ENCODE results near the gene THSD7B.

Gene THSD7B

DNA sequence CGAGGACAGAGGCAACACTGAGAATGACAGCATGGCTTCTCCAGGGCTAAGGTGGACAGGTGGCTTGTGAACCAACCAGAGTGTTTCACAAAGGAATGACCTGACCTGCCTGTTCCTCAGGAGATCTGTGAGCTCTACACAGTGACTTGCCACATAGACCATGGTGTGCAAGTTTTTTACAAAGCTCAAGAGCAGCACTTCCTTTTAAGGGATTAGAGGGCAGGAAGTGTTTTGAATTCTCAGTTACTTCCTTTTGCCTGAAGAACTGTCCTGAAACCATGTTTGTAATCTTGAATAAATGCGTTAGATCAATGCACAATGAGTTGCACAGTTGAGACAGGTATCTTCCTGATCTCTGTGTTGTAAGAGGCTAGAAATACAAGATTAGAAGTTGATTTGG, 421.9 kb downstream of the THSD7B start:
- in situ Hi-C loops (cut with MboI; ENCODE audit: low sequenced_read_pairs) = no loop called here

DNA sequence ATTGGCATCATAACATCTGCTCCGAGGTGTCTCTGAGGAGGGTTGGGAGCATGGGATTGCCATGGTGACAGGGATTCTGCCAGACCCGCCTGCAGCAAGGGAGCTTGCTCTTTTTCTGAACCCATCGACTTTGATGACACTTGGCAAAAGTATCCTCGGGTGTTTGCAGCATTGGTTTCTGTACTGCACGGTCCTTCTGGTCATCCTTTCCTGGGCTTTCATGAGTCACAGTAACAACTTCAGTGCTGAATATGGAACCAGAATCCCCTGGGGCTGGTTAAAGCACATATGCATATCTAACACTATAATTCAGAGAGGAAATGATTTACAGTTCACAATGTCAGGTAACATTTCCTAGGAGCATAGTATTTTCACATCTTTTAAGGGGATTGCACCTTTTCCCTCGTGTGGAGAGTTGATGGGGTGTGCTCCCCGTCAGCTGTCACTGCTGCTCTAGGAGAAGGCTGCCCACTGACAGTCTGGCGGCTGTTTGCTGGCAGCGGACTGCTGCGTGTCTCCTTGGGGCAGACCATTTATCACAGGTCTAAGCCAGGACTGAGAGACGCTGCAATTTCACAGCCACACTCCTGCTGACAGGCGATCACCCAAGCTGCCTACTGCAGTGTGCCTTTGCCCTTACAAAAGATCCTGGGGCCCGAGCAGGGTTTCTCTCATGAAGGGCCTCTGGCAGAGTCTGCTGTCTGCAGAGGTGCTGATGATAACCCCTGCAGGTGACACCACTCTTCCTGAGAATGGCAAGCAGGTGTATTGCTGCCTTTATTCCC, 425.3 kb downstream of the THSD7B start:
- in situ Hi-C loops (cut with MboI; ENCODE audit: low sequenced_read_pairs) = no loop called here

DNA sequence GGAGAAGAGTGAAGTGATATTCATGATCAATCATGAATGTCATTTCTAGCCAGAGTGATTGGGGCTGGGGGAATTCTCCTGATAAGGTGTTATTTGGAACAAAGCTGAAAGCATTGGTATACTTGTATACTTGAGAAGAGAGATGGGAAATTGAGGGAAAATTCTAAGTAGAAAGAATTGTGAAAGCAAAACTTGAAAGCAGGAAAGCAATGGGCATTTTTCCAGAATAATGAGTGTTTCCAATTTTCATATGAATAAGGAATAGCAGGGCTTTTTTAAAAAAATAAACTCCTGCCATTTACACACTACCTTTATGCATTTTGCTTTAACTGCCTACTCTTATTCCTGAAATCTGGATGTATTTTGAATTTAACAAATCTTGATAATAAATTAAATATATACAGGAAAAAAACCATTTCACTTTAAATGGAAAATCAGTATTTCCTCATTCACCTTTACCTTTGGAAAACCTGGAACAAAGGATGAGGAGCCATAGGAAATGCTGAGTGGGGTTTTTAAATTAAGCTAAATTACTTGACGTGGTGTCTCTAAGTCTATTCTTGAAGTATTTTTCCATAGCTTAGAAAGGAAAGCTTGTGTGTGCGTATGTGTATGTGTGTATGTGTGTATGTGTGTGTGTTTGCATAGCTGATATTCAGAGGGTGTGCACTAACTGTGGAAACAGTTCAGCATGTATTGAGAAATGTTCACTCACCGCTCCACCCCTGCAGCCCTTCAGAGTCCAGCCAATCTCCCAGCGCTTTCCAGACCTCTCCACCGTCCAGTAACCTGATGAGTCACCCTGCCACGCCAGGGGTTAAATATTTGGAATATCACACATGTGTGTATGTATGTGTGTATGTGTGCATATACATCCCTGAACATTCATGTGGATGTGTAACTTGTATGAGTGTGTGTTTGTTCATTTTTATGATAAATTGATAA, 427.3 kb downstream of the THSD7B start:
- in situ Hi-C loops (cut with MboI; ENCODE audit: low sequenced_read_pairs) = no loop called here

DNA sequence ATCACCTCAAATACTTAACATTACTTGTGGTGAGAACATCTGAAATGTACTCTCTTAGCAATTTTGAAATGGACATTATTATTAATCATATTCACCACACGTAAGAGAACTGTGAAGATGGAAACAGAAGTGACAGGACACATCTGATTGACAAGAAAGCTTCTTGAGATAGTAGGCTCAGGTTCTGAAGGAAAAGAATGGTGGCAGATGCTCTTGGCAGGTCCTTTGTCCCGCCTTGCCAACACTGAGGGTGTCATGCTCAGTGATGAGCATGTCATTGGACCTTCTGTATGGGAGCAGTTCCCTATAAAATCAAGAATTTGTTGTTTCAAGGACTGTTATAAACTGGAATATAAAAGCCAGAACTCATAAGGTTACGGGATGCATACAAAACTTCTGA, 428.1 kb downstream of the THSD7B start:
- in situ Hi-C loops (cut with MboI; ENCODE audit: low sequenced_read_pairs) = no loop called here

DNA sequence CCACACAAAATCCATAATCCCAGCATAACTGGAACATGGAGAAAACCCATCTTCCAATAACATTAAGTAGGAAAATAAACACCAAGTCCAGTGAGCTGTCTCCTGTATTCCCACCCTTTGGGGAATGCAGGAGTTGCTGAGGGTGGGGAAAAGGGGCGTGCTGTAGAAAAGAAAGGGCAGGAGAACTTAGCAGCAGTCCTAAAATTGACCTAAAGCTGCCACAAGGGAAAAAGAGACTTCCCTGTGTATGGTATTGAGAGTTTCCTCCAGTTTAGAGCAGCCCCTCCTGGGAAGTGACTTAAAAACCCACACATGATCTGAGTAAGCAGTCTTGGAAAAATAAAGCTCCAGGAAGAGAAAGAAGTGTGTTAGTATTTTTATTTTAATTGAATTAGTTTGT, 428.8 kb downstream of the THSD7B start:
- in situ Hi-C loops (cut with MboI; ENCODE audit: low sequenced_read_pairs) = no loop called here

DNA sequence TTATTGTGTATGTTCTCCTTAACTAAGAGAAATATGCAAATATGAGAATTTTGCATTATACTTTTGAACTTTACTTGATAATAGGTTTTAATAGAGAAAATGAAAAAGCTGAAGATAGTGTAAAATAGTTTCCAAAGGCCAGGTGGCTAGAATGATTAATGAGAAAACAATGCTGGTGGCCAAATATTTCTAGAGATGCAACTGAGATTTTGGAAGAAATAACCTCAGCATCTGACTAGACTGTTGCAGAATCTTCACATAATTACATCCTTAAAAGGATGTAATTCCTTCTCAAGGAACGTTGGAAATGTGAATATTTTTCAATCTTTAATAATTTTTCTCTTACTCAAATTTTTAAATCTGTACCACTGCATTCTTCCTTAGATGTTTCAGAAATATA, 434.4 kb downstream of the THSD7B start:
- in situ Hi-C loops (cut with MboI; ENCODE audit: low sequenced_read_pairs) = no loop called here

DNA sequence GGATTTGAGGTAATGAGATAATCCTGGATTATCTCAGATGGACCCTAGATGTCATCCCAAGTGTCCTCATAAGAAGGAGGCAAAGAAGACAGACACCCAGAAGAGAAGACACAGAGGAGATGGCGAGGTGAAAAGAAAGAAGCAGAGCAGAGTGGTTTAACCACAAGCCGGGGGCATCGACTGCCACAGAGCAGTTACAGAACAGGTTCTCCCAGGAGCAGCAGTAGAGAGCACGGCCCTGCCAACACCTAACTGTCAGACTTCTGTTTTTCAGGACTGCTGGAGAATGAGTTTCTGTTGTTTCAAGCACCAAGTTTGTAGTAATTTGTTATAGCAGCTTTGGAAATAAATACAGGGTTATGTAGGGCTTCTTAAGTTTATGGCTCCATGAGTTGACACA, 437.0 kb downstream of the THSD7B start:
- in situ Hi-C loops (cut with MboI; ENCODE audit: low sequenced_read_pairs) = no loop called here

DNA sequence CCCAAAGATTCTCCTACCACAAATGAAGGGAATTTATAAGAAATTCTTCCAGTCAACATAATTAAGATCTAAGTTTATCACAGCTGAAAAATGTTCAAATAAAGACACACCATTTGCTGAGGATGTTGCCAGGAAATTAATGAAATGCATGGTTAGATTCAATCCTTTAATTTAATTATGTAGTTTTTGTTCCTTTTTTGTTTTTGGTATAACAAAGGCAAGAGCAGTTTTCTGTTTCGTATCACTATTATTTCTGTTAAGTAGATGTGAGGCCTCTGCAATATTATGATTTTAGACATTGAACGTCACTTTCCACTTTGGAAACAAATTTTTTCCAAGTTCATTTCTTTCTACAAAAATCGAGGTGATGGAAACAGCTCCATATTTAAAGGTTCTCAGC, 440.0 kb downstream of the THSD7B start:
- in situ Hi-C loops (cut with MboI; ENCODE audit: low sequenced_read_pairs) = no loop called here

DNA sequence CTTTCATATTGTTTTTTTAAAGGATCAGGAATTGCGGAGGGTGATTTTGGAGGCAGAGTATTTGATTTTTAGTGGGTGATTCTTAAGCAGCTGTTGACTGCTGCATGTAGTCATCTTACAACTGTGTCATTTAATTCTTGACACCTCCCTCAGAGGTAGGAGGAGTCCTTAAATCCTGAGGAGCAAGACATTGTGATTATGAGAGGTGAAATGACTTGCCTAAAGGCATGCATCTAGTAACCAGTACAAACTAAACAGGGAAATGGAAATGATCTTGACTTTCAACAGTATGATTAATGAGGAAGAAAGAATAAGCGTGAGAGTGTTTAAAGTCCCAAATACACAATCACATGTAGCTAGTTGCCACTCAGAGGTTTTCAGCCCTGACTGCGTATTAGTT, 440.7 kb downstream of the THSD7B start:
- in situ Hi-C loops (cut with MboI; ENCODE audit: low sequenced_read_pairs) = no loop called here

DNA sequence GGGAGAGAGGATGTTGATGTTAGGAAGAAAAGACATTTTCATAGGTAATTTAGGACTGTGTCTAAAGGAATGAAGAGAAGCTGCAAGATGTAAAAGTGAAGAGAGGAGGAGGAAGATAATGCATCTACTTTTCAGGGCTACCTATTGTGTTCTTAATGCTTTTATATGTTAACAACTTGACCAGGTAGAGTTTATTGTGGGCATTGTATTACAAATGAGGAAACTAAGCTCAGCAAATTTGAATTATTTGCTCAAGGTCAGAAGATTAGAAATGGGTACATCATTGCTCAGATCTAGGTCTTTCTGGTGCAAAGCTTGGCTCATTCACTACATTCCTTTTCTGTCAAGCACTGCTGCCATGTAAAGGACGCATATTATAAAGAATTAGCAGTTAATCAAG, 441.7 kb downstream of the THSD7B start:
- in situ Hi-C loops (cut with MboI; ENCODE audit: low sequenced_read_pairs) = no loop called here

DNA sequence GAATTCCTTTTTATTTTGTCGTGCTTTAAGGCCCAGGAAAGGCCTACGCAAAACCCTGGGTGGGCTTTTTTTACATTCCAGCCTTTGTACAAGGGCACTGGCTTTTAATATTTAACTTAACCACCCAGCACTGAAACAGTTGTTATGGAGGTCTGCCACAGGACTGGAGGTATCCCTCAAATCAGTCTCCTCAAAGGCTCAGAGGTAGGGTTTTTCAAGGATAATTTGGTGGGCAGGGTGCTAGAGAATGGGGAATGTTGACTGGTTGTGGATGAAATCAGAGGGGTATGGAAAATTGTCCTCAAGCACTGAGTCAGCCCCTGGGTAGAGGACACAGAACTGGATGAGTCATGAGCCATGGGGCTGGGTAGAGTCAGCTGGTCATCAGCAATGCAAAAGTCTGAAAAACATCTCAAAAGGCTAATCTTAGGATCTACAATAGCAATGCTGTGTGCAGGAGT, 443.1 kb downstream of the THSD7B start:
- in situ Hi-C loops (cut with MboI; ENCODE audit: low sequenced_read_pairs) = no loop called here

DNA sequence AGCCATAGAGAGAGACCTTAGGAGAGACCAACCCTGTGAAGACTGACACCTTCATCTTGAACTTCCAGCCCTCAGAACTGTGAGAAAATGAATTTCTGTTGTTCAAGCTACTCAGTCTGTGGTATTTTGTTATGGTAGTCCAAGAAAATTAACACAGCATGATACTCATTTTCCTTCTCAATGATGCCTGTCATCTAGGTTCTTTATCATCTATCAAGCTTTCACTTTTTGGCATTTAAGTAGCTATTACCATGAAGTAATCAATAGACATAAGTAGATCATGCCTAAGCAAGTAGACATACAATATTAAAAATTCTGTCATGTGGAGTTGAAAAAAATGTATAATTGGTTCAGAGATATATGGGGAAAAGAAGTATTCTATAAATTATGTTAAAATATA, 444.7 kb downstream of the THSD7B start:
- in situ Hi-C loops (cut with MboI; ENCODE audit: low sequenced_read_pairs) = no loop called here

DNA sequence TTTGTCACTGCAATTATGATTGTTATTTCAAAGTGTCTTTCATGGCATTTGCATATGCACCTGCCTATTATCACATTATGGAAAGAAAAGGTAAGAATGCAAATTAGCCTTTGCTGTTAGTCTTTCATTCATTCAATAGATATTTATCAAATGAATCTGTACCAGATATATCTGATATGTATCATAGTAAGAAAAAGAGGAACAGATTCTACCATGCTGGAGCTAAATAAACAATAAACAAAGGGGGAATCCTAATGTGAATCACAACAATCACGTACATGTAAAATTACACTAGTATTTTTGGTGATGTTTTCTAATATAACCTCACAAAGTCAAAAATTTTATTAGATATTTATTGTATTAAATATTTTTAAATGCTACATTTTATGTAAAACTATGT, 446.4 kb downstream of the THSD7B start:
- in situ Hi-C loops (cut with MboI; ENCODE audit: low sequenced_read_pairs) = no loop called here

DNA sequence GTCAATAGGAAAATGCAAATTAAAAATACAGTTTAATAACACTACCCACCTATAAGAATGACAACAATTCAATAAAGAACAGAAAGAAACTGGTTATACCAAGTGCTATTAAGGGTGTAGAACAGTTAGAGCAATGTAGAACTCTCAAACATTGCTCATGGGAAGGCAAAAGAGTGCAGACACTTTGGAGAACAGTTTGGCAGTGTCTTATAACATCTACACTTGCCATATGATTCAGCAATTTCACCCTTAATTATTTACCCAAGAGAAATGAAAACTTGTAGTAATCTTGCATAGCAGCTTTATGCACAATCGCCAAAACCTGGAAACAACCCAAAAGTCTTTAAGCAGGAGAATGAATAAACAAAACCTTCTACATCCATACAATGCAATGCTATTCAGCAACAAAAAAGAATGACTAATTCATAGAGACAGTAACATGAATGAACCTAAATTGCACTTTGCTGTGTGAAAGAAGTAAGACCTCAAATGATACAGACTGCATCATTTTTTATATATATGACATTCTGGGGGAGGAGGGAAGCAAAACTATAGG, 455.2 kb downstream of the THSD7B start:
- in situ Hi-C loops (cut with MboI; ENCODE audit: low sequenced_read_pairs) = no loop called here

DNA sequence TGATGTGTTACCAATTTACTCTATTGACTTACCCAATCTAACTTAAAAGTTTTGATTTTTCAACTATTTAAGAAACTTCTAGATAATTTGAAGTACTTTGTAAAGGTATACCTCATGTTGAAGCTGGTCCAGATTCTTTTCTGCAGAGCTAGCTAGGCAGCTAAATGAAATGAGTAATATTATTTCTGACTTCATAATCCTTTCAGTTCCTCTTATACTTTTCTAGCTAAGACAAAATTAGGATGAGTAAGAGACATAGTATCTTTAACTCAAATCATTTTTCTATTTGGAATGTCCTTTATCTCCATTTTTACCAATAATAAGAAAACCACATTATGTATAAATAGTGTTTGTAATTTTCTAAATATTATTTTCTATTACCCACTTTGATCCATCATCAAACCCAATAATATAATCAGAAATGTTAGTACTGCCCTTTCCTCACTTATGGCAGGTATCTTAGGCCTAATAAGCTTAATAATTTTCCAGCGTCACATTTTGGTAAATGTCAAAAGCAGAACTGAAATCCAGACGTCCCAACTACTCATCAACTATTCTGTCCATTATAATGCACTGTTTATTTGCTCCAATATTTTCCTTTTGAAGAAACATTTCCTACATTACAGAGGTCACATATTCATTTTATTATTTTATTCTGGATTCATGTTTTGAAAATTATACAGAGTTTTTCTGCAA, 456.6 kb downstream of the THSD7B start:
- in situ Hi-C loops (cut with MboI; ENCODE audit: low sequenced_read_pairs) = no loop called here

DNA sequence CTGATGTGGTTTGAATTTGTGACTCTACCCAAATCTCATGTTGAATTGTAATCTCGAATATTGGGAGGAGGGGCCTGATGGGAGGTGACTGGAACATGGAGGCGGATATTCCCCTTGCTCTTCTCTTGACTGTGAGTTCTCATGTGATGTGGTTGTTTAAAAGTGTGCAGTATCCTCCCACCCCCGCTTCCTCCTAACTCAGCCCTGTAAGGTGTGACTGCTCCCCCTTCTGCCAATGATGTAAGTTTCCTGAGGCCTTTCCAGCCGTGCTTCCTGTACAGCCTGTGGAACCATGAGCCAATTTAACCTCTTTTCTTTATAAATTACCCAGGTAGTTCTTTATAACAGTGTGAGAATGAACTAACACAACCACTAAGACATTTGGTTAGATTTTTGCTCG, 458.4 kb downstream of the THSD7B start:
- in situ Hi-C loops (cut with MboI; ENCODE audit: low sequenced_read_pairs) = no loop called here

DNA sequence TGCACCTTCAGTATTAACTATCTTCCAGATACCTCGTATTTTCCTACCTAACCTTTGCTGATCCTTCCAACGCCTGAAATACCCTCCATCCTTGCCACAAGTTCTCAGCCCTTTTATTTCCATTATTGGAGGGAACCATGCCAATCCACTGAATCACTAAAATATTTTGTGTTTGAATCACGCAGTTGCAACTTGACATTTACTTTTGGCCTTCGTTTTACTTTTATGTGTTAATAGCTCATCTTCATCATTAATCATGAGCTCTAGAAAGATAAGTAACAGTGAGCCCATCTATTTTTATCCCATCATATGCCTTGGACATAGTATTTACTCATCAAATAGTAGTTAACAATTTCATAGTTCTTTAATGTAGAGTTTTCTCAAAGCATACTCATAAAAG, 463.2 kb downstream of the THSD7B start:
- in situ Hi-C loops (cut with MboI; ENCODE audit: low sequenced_read_pairs) = no loop called here

DNA sequence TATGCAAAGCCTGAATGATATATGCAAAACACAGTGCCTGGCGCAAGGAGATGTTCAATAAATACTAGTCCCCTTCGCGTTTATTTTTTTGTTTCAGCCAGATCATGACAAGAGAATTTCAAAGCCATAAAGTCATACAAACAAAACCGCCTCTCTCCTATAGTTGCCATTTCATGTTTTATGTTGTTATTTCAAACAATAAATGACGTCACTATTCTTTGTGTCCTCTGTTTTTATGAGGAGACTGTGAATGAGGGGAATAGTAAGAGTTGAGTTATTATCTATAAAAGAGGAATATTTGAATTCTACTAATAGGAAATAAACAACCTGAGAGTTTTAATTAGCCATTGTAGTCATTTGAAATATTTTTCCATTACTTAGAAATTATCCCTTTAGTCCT, 464.5 kb downstream of the THSD7B start:
- in situ Hi-C loops (cut with MboI; ENCODE audit: low sequenced_read_pairs) = no loop called here

DNA sequence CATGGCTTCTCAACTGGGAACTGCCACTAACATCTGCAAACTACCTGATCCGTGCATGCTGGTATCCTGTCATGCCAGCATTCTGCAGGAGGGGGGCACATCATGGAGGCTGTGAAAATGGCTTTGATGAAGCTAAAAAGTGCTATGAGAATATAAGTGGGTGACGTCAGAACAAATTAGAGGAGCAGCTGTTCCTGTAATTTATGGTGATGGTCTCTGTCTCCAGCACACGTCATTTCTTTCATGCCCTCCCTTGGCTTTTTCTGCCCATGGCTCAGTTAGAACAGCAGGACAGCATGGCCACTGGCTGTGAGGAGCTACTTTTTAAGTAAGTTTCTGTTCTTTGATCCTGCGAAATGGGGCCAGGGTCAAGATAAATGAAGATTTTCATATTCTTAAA, 466.3 kb downstream of the THSD7B start:
- in situ Hi-C loops (cut with MboI; ENCODE audit: low sequenced_read_pairs) = no loop called here

DNA sequence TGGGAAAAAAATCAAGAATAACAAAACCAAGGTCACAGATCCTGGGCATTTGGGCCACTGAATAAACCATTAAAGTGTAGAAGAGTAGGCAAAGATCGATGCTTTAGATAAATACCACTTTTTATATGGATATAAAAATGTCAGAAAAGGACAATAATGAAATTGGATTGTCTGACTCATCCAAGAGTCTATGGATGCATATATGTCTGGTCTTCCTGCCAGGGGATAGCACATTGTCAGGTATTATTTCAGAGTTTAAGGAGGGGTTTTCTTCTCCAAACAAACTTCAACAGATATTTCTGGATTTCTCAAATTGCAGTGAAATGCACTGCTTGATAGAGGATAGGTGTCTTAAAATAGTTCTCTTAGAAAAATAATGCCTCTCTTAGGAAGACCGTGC, 466.7 kb downstream of the THSD7B start:
- in situ Hi-C loops (cut with MboI; ENCODE audit: low sequenced_read_pairs) = no loop called here

DNA sequence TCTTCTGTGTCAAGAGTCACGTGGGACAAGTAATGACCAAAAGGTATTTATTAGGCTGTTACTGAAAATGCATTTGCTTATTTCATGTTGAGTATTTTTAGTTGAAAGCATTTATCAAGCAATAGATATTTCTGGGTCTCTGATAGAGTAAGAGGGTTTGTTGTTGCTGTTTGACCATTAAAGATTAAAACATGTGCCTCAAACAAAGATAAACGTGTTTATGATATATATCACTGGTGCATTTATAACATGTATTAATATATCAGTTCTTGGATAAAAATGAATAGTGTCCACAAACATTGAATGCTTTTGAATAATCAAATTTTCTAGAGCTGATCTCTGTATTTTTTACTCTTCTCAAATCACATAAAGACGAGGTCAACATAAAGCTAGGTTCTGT, 467.7 kb downstream of the THSD7B start:
- in situ Hi-C loops (cut with MboI; ENCODE audit: low sequenced_read_pairs) = no loop called here

All from HL-60/S4 (cell line).